ENCODE measurements around the gene CAST.

CAST gene

GRCh38 chr5:96652769-96653454 is 9.3 kb upstream of the CAST start:
- H3K27ac ChIP-seq (ENCODE audit: insufficient read depth, low read length, poor library complexity, severe bottlenecking): no peak overlapping the region
- no peaks in the 10 kb centered on the region for H3K9me3 ChIP-seq (ENCODE audit: control insufficient read depth, low read length)
- H3K27me3 ChIP-seq (replicated peaks; ENCODE audit: control insufficient read depth, insufficient read depth, low read length, poor library complexity, severe bottlenecking): no peaks in the 10 kb centered on the region
- no peak for DNase-seq
- H3K4me3 ChIP-seq (ENCODE audit: insufficient read depth, low read depth, low read length, poor library complexity, severe bottlenecking): no peak overlapping the region
- H3K36me3 ChIP-seq (ENCODE audit: control insufficient read depth, insufficient read depth, low read length): no peaks in the 10 kb centered on the region
- no peaks in the 10 kb centered on the region for H3K4me1 ChIP-seq (ENCODE audit: control insufficient read depth, insufficient read depth, low read length, poor library complexity, severe bottlenecking)

GRCh38 chr5:96654209-96654608 is 8.0 kb upstream of the CAST start:
- no peak for DNase-seq
- H3K27ac ChIP-seq (ENCODE audit: insufficient read depth, low read length, poor library complexity, severe bottlenecking): no peak overlapping the region
- H3K4me1 ChIP-seq (ENCODE audit: control insufficient read depth, insufficient read depth, low read length, poor library complexity, severe bottlenecking): no peaks in the 10 kb centered on the region
- no peaks in the 10 kb centered on the region for H3K9me3 ChIP-seq (ENCODE audit: control insufficient read depth, low read length)
- H3K36me3 ChIP-seq (ENCODE audit: control insufficient read depth, insufficient read depth, low read length): no peaks in the 10 kb centered on the region
- H3K27me3 ChIP-seq (replicated peaks; ENCODE audit: control insufficient read depth, insufficient read depth, low read length, poor library complexity, severe bottlenecking): no peaks in the 10 kb centered on the region
- H3K4me3 ChIP-seq (ENCODE audit: insufficient read depth, low read depth, low read length, poor library complexity, severe bottlenecking): no peak overlapping the region

GRCh38 chr5:96655085-96655484 is 7.1 kb upstream of the CAST start:
- H3K27ac ChIP-seq (ENCODE audit: insufficient read depth, low read length, poor library complexity, severe bottlenecking): no peak overlapping the region
- H3K27me3 ChIP-seq (replicated peaks; ENCODE audit: control insufficient read depth, insufficient read depth, low read length, poor library complexity, severe bottlenecking): no peaks in the 10 kb centered on the region
- no peaks in the 10 kb centered on the region for H3K9me3 ChIP-seq (ENCODE audit: control insufficient read depth, low read length)
- H3K36me3 ChIP-seq (ENCODE audit: control insufficient read depth, insufficient read depth, low read length): no peaks in the 10 kb centered on the region
- DNase-seq: no peak
- H3K4me1 ChIP-seq (ENCODE audit: control insufficient read depth, insufficient read depth, low read length, poor library complexity, severe bottlenecking): no peaks in the 10 kb centered on the region
- no peak overlapping the region for H3K4me3 ChIP-seq (ENCODE audit: insufficient read depth, low read depth, low read length, poor library complexity, severe bottlenecking)

- DNase-seq: no peak
- Histone ChIP-seq H3K27me3 (replicated peaks; ENCODE audit: control insufficient read depth, insufficient read depth, low read length, poor library complexity, severe bottlenecking) (no peaks in the 10 kb centered on the region), H3K9me3 (ENCODE audit: control insufficient read depth, low read length) (no peaks in the 10 kb centered on the region), H3K27ac (ENCODE audit: insufficient read depth, low read length, poor library complexity, severe bottlenecking) (no peak overlapping the region), H3K4me3 (ENCODE audit: insufficient read depth, low read depth, low read length, poor library complexity, severe bottlenecking) (no peak overlapping the region), H3K36me3 (ENCODE audit: control insufficient read depth, insufficient read depth, low read length) (no peaks in the 10 kb centered on the region), H3K4me1 (ENCODE audit: control insufficient read depth, insufficient read depth, low read length, poor library complexity, severe bottlenecking) (peaks cover 2% of the 10 kb centered on the region)
Observed at GRCh38 chr5:96655506-96655905, 6.7 kb upstream of the CAST start.

- peaks cover 13% of the 10 kb centered on the region for H3K4me1 ChIP-seq (ENCODE audit: control insufficient read depth, insufficient read depth, low read length, poor library complexity, severe bottlenecking)
- no peaks in the 10 kb centered on the region for H3K9me3 ChIP-seq (ENCODE audit: control insufficient read depth, low read length)
- H3K4me3 ChIP-seq (ENCODE audit: insufficient read depth, low read depth, low read length, poor library complexity, severe bottlenecking): no peak overlapping the region
- no peaks in the 10 kb centered on the region for H3K36me3 ChIP-seq (ENCODE audit: control insufficient read depth, insufficient read depth, low read length)
- no peaks in the 10 kb centered on the region for H3K27me3 ChIP-seq (replicated peaks; ENCODE audit: control insufficient read depth, insufficient read depth, low read length, poor library complexity, severe bottlenecking)
- DNase-seq: peak; percentile 24 to 27 (median 27)
- no peak overlapping the region for H3K27ac ChIP-seq (ENCODE audit: insufficient read depth, low read length, poor library complexity, severe bottlenecking)
Observed at GRCh38 chr5:96657068-96657467, 5.1 kb upstream of the CAST start.

GRCh38 chr5:96658272-96658671 is 3.9 kb upstream of the CAST start:
- Histone ChIP-seq H3K27ac (ENCODE audit: insufficient read depth, low read length, poor library complexity, severe bottlenecking) (no peak overlapping the region), H3K27me3 (replicated peaks; ENCODE audit: control insufficient read depth, insufficient read depth, low read length, poor library complexity, severe bottlenecking) (no peaks in the 10 kb centered on the region), H3K36me3 (ENCODE audit: control insufficient read depth, insufficient read depth, low read length) (no peaks in the 10 kb centered on the region), H3K4me1 (ENCODE audit: control insufficient read depth, insufficient read depth, low read length, poor library complexity, severe bottlenecking) (peaks cover 16% of the 10 kb centered on the region), H3K4me3 (ENCODE audit: insufficient read depth, low read depth, low read length, poor library complexity, severe bottlenecking) (no peak overlapping the region), H3K9me3 (ENCODE audit: control insufficient read depth, low read length) (no peaks in the 10 kb centered on the region)
- DNase-seq: no peak

- no peaks in the 10 kb centered on the region for H3K27me3 ChIP-seq (replicated peaks; ENCODE audit: control insufficient read depth, insufficient read depth, low read length, poor library complexity, severe bottlenecking)
- no peaks in the 10 kb centered on the region for H3K36me3 ChIP-seq (ENCODE audit: control insufficient read depth, insufficient read depth, low read length)
- DNase-seq: no peak
- H3K27ac ChIP-seq (ENCODE audit: insufficient read depth, low read length, poor library complexity, severe bottlenecking): no peak overlapping the region
- H3K9me3 ChIP-seq (ENCODE audit: control insufficient read depth, low read length): no peaks in the 10 kb centered on the region
- H3K4me3 ChIP-seq (ENCODE audit: insufficient read depth, low read depth, low read length, poor library complexity, severe bottlenecking): no peak overlapping the region
- H3K4me1 ChIP-seq (ENCODE audit: control insufficient read depth, insufficient read depth, low read length, poor library complexity, severe bottlenecking): peaks cover 22% of the 10 kb centered on the region
Observed at GRCh38 chr5:96659170-96659569, 3.0 kb upstream of the CAST start.

GRCh38 chr5:96660971-96661854 is 963 bp upstream of the CAST start:
- no peaks in the 10 kb centered on the region for H3K36me3 ChIP-seq (ENCODE audit: control insufficient read depth, insufficient read depth, low read length)
- H3K27me3 ChIP-seq (replicated peaks; ENCODE audit: control insufficient read depth, insufficient read depth, low read length, poor library complexity, severe bottlenecking): no peaks in the 10 kb centered on the region
- H3K4me3 ChIP-seq (ENCODE audit: insufficient read depth, low read depth, low read length, poor library complexity, severe bottlenecking): peak overlapping the region; percentile 78
- peaks cover 29% of the 10 kb centered on the region for H3K4me1 ChIP-seq (ENCODE audit: control insufficient read depth, insufficient read depth, low read length, poor library complexity, severe bottlenecking)
- peak overlapping the region; percentile 91 for H3K27ac ChIP-seq (ENCODE audit: insufficient read depth, low read length, poor library complexity, severe bottlenecking)
- peak; percentile 12 to 35 (median 15) for DNase-seq
- H3K9me3 ChIP-seq (ENCODE audit: control insufficient read depth, low read length): no peaks in the 10 kb centered on the region

GRCh38 chr5:96662725-96663518 is 746 bp downstream of the CAST start:
- peak overlapping the region; percentile 78 for H3K4me3 ChIP-seq (ENCODE audit: insufficient read depth, low read depth, low read length, poor library complexity, severe bottlenecking)
- no peaks in the 10 kb centered on the region for H3K36me3 ChIP-seq (ENCODE audit: control insufficient read depth, insufficient read depth, low read length)
- peak; percentile 80 to 83 (median 82) for DNase-seq
- no peaks in the 10 kb centered on the region for H3K9me3 ChIP-seq (ENCODE audit: control insufficient read depth, low read length)
- peaks cover 29% of the 10 kb centered on the region for H3K4me1 ChIP-seq (ENCODE audit: control insufficient read depth, insufficient read depth, low read length, poor library complexity, severe bottlenecking)
- H3K27me3 ChIP-seq (replicated peaks; ENCODE audit: control insufficient read depth, insufficient read depth, low read length, poor library complexity, severe bottlenecking): no peaks in the 10 kb centered on the region
- H3K27ac ChIP-seq (ENCODE audit: insufficient read depth, low read length, poor library complexity, severe bottlenecking): peak overlapping the region; percentile 91

Measured in effector memory CD4-positive, alpha-beta T cell (primary cell).